A673 (cell line): ENCODE results near the gene SH3TC2.

Experiments used
- EZH2 ChIP-seq: fragments of 200-600 bp; sonication (generic); IDR thresholded peaks from 2 replicates; pipeline ENCODE4 v1.6.1; 2017; ENCODE audit warnings: borderline replicate concordance, low read depth, mild to moderate bottlenecking, mixed read lengths, antibody characterized with exemption, low read length; ENCODE audit not compliant: poor library complexity, severe bottlenecking
- TF ChIP-seq, protein P1 (sequence below): fragments of 300-800, 200-600 bp; sonication (generic); conservative IDR thresholded peaks from 2 replicates; pipeline ENCODE4 v1.5.1; 2017; ENCODE audit warnings: low read depth, mild to moderate bottlenecking, antibody characterized with exemption, low read length, moderate library complexity, mixed read lengths

DNA sequence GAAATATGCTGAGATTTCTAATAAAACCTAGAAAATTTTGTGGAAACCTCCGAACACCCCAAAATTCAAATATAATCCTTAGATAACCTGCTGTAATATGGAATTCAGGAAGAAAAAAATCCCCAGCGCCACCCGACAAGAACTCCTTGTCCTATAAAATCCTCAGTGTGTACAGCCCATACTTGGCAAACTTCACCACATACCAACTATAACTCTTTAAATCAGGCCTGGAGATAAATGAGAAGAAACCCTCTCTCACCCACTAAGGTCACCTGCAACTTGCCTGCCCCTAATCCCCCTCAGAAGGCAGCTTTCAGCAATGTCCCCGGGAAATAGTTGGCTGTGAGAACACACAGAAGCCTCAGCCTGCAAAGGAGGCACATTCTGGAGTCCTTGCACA is 90.5 kb downstream of the SH3TC2 start:
- TF ChIP-seq, protein P1, sequence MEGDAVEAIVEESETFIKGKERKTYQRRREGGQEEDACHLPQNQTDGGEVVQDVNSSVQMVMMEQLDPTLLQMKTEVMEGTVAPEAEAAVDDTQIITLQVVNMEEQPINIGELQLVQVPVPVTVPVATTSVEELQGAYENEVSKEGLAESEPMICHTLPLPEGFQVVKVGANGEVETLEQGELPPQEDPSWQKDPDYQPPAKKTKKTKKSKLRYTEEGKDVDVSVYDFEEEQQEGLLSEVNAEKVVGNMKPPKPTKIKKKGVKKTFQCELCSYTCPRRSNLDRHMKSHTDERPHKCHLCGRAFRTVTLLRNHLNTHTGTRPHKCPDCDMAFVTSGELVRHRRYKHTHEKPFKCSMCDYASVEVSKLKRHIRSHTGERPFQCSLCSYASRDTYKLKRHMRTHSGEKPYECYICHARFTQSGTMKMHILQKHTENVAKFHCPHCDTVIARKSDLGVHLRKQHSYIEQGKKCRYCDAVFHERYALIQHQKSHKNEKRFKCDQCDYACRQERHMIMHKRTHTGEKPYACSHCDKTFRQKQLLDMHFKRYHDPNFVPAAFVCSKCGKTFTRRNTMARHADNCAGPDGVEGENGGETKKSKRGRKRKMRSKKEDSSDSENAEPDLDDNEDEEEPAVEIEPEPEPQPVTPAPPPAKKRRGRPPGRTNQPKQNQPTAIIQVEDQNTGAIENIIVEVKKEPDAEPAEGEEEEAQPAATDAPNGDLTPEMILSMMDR: no peak
- no peak for TF ChIP-seq EZH2
